Pericardium fibroblast (primary cell): ENCODE measurements around the gene PDIK1L. TPM values are rescaled to one million over a fixed set of nuclear protein-coding genes. Genes with fewer than 3 reads are reported as not detected.

Experiments used
- total RNA-seq: library from RNA; depleted of rRNA; stranded (reverse); fragments of >200 nt; gene quantifications from 2 replicates; pipeline ENCODE4 v1.2.3, GENCODE V29; 2015

Gene PDIK1L
- total RNA-seq, result 1.7 and 1.9 TPM in 2 replicates

DNA sequence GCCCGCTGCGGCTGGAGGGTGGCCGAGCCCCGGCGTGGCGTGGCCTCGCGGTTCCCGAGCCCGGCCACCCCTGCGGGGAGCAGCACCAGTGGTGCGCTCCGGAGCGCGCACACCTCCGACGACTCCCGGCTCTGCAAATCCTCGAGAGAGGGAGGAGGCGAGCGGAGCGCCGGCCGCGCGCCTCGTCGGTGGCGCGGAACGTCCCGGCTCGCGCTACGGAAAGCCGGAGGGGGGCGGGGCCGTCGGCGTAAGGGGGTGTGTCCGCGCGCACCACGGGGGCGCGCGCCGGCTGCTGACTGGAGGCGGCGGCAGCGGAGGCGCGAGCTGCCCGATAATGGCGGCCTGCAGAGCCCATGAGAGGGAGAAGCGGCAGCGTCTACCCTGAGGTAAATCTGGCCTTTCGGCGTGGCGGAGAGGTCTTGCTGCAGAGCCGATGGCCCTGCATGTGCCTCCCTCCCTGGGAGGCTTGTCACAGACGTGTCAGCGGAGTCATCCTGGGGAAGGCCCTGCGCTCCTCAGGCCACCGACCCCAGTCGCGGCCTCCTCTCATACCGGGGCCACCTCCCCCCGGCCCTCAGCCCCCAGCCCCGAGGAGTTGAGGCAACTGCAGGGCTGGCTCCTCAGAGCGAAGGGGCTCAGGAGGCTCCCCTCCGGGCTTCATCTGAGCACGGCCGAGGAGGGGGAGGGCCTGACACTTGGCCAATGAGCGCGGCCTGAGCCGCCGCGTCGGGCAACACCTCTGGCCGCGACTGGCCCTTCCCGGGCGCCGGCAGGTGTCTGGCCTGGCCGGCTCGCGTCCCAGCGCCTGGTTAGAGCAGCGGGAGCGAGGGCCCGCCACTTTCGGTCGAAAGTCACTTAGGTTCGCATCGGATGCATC, at the start of gene PDIK1L:
TSS of gene PDIK1L (plus strand) at position 295 of the 877 bp plus-strand sequence. CDS start 2,485 bp downstream, outside the sequence.

DNA sequence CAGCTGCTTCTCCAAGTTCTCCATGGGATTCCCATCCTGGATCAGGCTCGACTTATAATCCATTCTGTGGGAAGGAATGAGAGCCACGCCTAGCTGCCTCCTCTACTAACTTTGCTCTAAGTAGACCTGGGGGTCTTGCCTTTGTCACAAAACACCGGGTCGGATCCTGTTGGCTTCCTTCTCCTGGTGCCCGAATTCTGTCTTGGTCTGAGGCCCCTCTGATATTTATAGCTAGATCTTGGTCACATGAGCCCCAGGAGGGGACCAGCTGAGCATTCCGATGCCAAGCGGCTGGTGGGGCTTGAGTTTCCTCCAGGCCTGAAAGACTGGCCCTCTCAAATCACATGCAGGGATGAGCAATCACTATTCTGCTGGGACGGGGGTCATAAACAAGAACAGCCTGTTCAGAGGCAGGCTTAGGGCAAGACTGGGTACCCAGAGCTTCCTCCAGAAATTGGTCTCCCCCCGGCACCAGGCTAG, 44.2 kb upstream of the PDIK1L start, which contains the start of gene TRIM63:
TSS of gene TRIM63 (minus strand) at position 199 of the 480 bp plus-strand sequence. CDS start at position 63, 136 bp downstream.

DNA sequence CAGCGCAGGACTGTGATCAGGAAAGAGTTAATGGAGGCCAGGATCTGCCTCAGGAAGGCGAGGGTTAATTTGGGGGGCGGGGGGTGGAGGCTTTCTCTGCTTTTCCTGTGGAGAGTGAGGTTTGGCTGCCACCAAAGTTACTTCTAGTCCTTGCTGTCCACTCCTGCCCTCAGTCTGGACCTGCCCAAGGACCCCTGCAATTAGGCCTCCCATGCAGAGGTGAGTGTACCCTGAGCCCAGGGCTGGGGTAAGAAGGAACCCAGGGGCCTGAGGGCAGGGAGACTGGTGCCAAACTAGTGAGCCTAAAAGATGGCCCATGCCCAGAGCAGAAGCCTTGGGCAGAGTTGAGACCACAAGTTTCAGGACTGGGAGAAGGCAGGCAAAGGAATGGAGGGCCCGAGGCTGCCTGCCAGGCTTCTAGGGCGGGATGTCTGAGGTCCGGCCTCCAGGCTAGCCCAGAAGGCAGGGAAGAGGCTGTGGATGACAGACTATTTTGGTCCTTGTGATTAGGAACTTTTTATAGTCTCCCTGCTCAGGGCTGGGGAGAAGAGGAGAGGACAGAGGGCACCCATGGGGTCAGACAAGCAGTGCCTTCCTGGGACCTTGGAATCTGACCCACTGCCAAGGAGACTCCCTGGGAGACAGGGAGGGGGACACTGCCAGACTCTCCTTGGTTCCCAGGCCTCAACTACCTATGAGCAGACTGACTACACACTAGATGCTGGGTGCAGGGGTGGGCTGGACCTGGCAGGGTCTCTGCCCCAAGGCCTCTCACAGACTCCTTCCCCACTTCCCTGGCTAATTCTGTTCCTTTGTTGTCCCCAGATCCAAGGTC, 47.5 kb downstream of the PDIK1L start, which contains the start of gene FAM110D:
TSS of gene FAM110D (plus strand) at position 172 of the 835 bp plus-strand sequence. CDS start 2,213 bp downstream, outside the sequence.

DNA sequence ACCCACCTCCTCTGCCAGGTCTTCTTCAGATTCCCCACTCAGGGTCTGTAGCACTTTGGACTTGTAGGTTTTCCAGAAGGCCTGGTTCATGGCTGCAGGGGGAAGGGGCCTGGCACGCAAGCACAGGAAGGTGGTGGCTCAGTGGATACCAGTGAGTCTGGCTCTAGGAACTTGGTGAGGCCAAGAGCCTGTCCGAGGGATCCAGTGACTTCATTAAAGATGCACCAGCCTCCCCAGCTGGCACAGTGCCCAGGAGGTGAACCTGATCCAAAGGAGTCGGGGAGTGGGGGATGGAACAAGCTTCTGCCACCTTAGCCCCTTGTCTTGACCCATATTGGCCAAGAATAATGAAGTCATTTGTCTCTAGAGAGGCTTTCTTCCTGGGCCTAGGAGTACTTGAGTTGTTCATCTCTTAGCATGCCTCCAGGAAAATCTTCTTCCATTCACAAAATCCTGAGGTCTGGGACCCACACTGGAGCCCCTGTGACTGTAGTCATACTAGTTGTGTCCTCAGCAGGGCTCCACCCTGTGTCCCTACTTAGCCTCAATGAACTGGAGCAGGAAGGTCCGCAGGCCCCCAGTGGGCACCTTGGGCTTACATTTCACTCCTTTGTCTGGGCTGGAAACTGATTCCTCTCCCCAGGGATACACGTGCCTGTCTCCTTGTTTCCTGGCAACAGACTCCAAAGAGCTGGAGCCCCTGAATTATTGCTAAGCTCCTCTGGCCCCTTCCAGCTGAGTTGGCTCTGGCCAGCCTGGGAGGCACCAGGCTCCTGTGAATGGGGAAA, 57.0 kb downstream of the PDIK1L start, which contains the start of gene C1orf232:
TSS of gene C1orf232 (minus strand) at position 554 of the 788 bp plus-strand sequence. CDS start at position 90, 464 bp downstream.

DNA sequence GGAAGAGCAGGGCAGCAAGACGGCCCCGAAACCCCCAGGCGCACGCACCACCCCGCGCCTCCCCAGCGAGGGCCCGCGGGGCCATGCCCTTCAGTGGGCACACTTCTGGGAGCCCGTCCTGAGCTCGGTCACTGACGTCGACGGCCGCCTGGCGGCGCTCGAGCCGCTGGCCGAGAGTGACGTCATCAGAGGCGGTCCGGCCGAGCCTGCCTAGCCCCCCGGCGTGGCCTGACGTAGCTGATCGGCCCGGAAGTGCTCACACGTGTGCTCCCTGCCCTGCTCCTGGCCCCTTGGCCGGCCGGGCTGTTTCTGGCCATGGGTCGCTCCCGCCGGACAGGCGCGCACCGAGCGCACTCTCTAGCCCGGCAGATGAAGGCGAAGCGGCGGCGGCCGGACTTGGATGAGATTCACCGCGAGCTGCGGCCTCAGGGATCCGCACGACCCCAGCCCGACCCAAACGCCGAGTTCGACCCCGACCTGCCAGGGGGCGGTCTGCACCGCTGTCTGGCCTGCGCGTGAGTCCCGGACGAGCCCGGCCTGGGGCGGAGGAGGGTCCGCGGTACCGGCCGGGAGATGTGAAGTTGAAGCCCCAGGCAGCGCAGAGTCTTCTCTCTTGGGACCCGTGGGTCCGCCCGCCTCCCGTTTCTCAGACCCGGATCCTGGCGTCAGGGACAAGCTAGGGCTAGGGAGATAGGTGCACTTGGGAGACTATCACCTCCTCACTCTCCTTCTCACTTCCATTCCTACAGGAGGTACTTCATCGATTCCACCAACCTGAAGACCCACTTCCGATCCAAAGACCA, 58.2 kb downstream of the PDIK1L start, which contains the start of gene ZNF593:
TSS of gene ZNF593 (plus strand) at position 240 of the 803 bp plus-strand sequence. CDS start at position 316, 76 bp downstream.

DNA sequence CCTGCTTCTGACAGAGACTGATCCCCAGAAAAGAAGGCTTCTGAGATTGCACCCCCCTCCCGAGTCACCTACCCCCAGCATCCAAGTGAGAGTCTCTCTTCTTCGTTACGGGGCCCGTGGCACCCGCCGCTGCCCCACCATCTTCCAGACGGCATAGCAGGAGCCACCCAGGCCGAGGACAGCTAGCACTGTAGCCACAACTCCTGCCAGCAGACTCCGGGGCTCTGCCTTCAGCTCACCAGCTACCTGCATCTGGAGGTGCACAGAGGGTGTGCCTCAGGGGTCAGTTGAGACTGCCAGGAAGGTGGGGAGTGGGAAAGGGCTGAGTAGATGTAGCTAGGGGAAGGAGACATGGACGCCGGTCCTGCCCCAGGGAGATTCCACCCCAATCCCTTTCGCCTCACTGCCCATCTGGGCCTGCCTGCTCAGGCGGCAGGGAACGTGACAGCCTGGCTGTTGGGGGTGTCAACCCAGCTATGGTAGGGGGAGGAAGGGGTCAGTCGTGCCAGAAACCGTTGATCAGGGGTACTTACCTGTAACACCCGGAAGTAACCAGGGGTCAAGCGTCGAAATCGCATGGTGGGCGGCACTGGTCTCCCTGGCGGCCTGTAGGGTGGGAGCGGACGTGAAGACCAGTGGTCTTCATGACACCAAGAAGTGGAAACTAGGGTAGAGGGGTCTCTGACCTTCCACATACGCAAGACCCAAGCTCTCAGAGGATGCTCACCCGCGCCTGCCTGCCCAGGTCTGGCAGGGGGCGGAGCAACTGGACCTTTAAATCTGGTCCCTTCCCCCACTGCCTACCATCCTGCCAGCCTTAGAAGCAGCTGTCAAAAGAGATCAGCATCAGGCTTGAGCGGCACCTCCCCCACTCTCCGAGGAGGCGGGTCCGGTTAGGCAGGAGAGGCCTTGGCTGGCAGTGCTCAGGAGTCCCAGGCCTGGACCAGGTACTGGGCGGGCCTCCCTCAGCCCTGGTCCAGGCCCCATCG, 59.8 kb downstream of the PDIK1L start, which contains the start of gene ZNF593OS:
TSS of gene ZNF593OS (minus strand) at position 749 of the 989 bp plus-strand sequence. CDS start at position 578, 171 bp downstream.

Other genes starting within 250 kb of the PDIK1L start
- 6.1 and 7.2 TPM in 2 replicates for gene PAQR7, start 236.1 kb upstream of the PDIK1L start, total RNA-seq
- 17.9 and 26.3 TPM in 2 replicates for gene STMN1, start 205.4 kb upstream of the PDIK1L start, total RNA-seq
- gene PAFAH2, start 113.8 kb upstream of the PDIK1L start, total RNA-seq, result 2.3 and 3.2 TPM in 2 replicates
- gene EXTL1, start 90.0 kb upstream of the PDIK1L start, total RNA-seq, result 0.12 and 0.60 TPM in 2 replicates
- gene SLC30A2, start 65.7 kb upstream of the PDIK1L start, total RNA-seq, result not detected in 2 replicates
- gene TRIM63, start 44.2 kb upstream of the PDIK1L start, total RNA-seq, result 0.70 TPM in 1 of 2 replicates, not detected in the other
- gene FAM110D, start 47.3 kb downstream of the PDIK1L start, total RNA-seq, result 0.43 TPM in 1 of 2 replicates, not detected in the other
- not detected in 2 replicates for gene C1orf232, start 57.1 kb downstream of the PDIK1L start, total RNA-seq
- gene ZNF593, start 58.1 kb downstream of the PDIK1L start, total RNA-seq, result 36.7 and 58.7 TPM in 2 replicates
- 0.23 TPM in 1 of 2 replicates, not detected in the other for gene ZNF593OS, start 60.0 kb downstream of the PDIK1L start, total RNA-seq
- 0.17 and 1.8 TPM in 2 replicates for gene CNKSR1, start 65.7 kb downstream of the PDIK1L start, total RNA-seq
- gene CATSPER4, start 78.8 kb downstream of the PDIK1L start, total RNA-seq, result not detected in 2 replicates
- 6.0 TPM in 2 replicates for gene CEP85, start 122.4 kb downstream of the PDIK1L start, total RNA-seq
- gene SH3BGRL3, start 168.3 kb downstream of the PDIK1L start, total RNA-seq, result 121 and 201 TPM in 2 replicates
- 2.2 and 2.8 TPM in 2 replicates for gene UBXN11, start 194.8 kb downstream of the PDIK1L start, total RNA-seq
- not detected in 2 replicates for gene CD52, start 206.1 kb downstream of the PDIK1L start, total RNA-seq
- gene CRYBG2, start 242.3 kb downstream of the PDIK1L start, total RNA-seq, result not detected in 2 replicates